Panc1 (cell line): Measurements from ENCODE around the gene ZNF23. TPM values are rescaled to one million over a fixed set of nuclear protein-coding genes. Genes with fewer than 3 reads are reported as not detected.

Experiments
- ATAC-seq: fragments of 200-7000 bp; cut with Tn5 transposase; 2 replicates; pipeline ENCODE4 v1.9.1; 2020; ENCODE audit warnings: mild to moderate bottlenecking, moderate library complexity
- BruUV-seq: library from RNA; stranded (reverse); fragments of 400-500 nt; replicated peaks from 2 replicates; lab custom pipeline; 2021; lab: Mats Ljungman, UMichigan
- CTCF ChIA-PET: fragments of 300-600 bp; sonication (Branson Sonifier 250); formaldehyde crosslinking; loops from one replicate; lab custom pipeline; 2022; ENCODE audit warnings: antibody characterized with exemption; lab: Charles Lee
- POLR2A ChIA-PET: fragments of 300-600 bp; sonication (Branson Sonifier 250); formaldehyde crosslinking; loops from one replicate; lab custom pipeline; 2022; ENCODE audit warnings: antibody characterized with exemption; lab: Charles Lee
- DNase-seq: peaks from one replicate; pipeline ENCODE4 v3.0.0-alpha.2; 2010; ENCODE audit warnings: low read depth, low spot score
- H3K27ac ChIP-seq: 2 replicates; pipeline ENCODE4 v1.5.1; 2011; ENCODE audit warnings: mild to moderate bottlenecking, low read length, inconsistent platforms
- H3K27me3 ChIP-seq: fragments of 200-500 bp; sonication (Bioruptor generic); 2 replicates; pipeline ENCODE4 v1.6.0; 2014; ENCODE audit warnings: low read length, inconsistent platforms; ENCODE audit not compliant: control insufficient read depth, insufficient read depth
- H3K36me3 ChIP-seq: fragments of 200-500 bp; sonication (Bioruptor generic); 2 replicates; pipeline ENCODE4 v1.5.1; 2014; ENCODE audit warnings: inconsistent platforms, mild to moderate bottlenecking, low read length, moderate library complexity; ENCODE audit not compliant: control insufficient read depth, insufficient read depth
- H3K4me1 ChIP-seq: 2 replicates; pipeline ENCODE4 v1.5.1; 2011; ENCODE audit warnings: inconsistent platforms, mild to moderate bottlenecking, low read length, moderate library complexity; ENCODE audit not compliant: control insufficient read depth, insufficient read depth
- H3K4me3 ChIP-seq, 2 experiments: 2 replicates each; pipeline ENCODE4 v1.5.1; 2011 to 2012; ENCODE audit warnings: low read depth in 2 of 2, low read length in 2 of 2, mild to moderate bottlenecking in 2 of 2, inconsistent platforms in 1 of 2, moderate library complexity in 1 of 2
- H3K9me3 ChIP-seq: fragments of 200-500 bp; sonication (Bioruptor generic); 2 replicates; pipeline ENCODE4 v1.5.1; 2014; ENCODE audit warnings: low read depth, mild to moderate bottlenecking, inconsistent platforms, low read length, moderate library complexity; ENCODE audit not compliant: control insufficient read depth, insufficient read depth
- POLR2AphosphoS5 ChIP-seq: IDR thresholded peaks from 2 replicates; pipeline ENCODE4 v1.6.1; 2012; ENCODE audit warnings: mild to moderate bottlenecking, low read depth, low read length, moderate library complexity
- SIN3A ChIP-seq: IDR thresholded peaks from 2 replicates; pipeline ENCODE4 v1.6.1; 2012; ENCODE audit warnings: low read depth, mild to moderate bottlenecking, low read length, moderate library complexity, borderline replicate concordance; ENCODE audit not compliant: insufficient read depth
- TCF7L2 ChIP-seq: IDR thresholded peaks from 2 replicates; pipeline ENCODE4 v1.6.1; 2011; ENCODE audit warnings: mild to moderate bottlenecking, low read depth, low read length, inconsistent platforms
- in situ Hi-C: cut with HindIII; loops from 2 replicates; pipeline ENCODE4 v1.10.0; 2016; ENCODE audit warnings: low sequenced_read_pairs, low pct_unique_long_range_greater_than_20kb
- intact Hi-C: fragments of 100-400 bp; cut with micrococcal nuclease; formaldehyde crosslinking; loops from one replicate; pipeline ENCODE4 v1.10.0; 2022; ENCODE audit not compliant: unreplicated experiment
- total RNA-seq: library from RNA; stranded (reverse); gene quantifications from one replicate; pipeline ENCODE4 v1.2.1, GENCODE V29; 2021; ENCODE audit not compliant: unreplicated experiment
- TF ChIP-seq, protein P1 (sequence below), 2 experiments: IDR thresholded peaks; 2 replicates each; pipeline ENCODE4 v1.6.1; 2011 to 2012; ENCODE audit warnings: low read depth in 2 of 2, control low read depth in 1 of 2, low read length in 1 of 2, mild to moderate bottlenecking in 1 of 2, moderate library complexity in 1 of 2; ENCODE audit not compliant: insufficient read depth in 1 of 2
- TF ChIP-seq, protein P2 (sequence below): fragments of 450-650 bp; IDR thresholded peaks from 2 replicates; pipeline ENCODE4 v1.5.1; 2017; ENCODE audit warnings: mild to moderate bottlenecking

Gene ZNF23
- total RNA-seq, 1 experiment from 2014 or later: 5.2 TPM

DNA sequence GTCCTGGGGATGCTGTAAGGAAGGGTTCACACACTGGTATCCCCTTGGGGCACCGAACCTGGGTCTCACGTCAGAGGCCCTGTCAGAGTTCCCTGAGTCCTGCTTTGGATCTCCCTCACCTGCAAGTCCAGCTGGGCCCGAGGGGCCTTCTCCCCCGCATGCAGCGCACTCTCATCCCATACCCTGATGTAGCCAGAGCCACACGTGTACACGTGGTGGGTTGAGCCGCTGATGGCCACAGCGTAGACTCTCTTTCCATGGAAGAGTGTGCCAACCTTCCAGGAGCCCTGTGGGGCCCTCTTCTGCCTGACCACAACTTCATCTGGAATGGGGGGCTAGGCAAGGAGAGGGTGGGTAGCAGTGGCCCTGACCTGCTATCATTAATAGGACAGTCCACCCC lies 30.1 kb downstream of the ZNF23 start:
- no TSS peak for BruUV-seq
- TF ChIP-seq POLR2AphosphoS5 (no peak), SIN3A (no peak), TCF7L2 (no peak)
- TF ChIP-seq, protein P1, sequence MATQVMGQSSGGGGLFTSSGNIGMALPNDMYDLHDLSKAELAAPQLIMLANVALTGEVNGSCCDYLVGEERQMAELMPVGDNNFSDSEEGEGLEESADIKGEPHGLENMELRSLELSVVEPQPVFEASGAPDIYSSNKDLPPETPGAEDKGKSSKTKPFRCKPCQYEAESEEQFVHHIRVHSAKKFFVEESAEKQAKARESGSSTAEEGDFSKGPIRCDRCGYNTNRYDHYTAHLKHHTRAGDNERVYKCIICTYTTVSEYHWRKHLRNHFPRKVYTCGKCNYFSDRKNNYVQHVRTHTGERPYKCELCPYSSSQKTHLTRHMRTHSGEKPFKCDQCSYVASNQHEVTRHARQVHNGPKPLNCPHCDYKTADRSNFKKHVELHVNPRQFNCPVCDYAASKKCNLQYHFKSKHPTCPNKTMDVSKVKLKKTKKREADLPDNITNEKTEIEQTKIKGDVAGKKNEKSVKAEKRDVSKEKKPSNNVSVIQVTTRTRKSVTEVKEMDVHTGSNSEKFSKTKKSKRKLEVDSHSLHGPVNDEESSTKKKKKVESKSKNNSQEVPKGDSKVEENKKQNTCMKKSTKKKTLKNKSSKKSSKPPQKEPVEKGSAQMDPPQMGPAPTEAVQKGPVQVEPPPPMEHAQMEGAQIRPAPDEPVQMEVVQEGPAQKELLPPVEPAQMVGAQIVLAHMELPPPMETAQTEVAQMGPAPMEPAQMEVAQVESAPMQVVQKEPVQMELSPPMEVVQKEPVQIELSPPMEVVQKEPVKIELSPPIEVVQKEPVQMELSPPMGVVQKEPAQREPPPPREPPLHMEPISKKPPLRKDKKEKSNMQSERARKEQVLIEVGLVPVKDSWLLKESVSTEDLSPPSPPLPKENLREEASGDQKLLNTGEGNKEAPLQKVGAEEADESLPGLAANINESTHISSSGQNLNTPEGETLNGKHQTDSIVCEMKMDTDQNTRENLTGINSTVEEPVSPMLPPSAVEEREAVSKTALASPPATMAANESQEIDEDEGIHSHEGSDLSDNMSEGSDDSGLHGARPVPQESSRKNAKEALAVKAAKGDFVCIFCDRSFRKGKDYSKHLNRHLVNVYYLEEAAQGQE (IDR thresholded peaks at IDR 0.05; ENCODE audit: insufficient read depth in 1 of 2, low read depth in 2 of 2, low read length in 1 of 2): no peak
- TF ChIP-seq, protein P2, sequence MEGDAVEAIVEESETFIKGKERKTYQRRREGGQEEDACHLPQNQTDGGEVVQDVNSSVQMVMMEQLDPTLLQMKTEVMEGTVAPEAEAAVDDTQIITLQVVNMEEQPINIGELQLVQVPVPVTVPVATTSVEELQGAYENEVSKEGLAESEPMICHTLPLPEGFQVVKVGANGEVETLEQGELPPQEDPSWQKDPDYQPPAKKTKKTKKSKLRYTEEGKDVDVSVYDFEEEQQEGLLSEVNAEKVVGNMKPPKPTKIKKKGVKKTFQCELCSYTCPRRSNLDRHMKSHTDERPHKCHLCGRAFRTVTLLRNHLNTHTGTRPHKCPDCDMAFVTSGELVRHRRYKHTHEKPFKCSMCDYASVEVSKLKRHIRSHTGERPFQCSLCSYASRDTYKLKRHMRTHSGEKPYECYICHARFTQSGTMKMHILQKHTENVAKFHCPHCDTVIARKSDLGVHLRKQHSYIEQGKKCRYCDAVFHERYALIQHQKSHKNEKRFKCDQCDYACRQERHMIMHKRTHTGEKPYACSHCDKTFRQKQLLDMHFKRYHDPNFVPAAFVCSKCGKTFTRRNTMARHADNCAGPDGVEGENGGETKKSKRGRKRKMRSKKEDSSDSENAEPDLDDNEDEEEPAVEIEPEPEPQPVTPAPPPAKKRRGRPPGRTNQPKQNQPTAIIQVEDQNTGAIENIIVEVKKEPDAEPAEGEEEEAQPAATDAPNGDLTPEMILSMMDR: no peak
- ATAC-seq (no peak), DNase-seq (no peak)
- Histone ChIP-seq H3K36me3 (no peaks in the 10 kb centered on the region), H3K4me3 (no peak overlapping the region), H3K27me3 (no peaks in the 10 kb centered on the region), H3K27ac (no peak overlapping the region), H3K9me3 (no peaks in the 10 kb centered on the region), H3K4me1 (peaks cover 4% of the 10 kb centered on the region; the same call in 1 of the 2 replicates)
- in situ Hi-C loops: no loop called here
- intact Hi-C loops: no loop called here
- POLR2A ChIA-PET: no interaction called here
- CTCF ChIA-PET: no interaction called here

DNA sequence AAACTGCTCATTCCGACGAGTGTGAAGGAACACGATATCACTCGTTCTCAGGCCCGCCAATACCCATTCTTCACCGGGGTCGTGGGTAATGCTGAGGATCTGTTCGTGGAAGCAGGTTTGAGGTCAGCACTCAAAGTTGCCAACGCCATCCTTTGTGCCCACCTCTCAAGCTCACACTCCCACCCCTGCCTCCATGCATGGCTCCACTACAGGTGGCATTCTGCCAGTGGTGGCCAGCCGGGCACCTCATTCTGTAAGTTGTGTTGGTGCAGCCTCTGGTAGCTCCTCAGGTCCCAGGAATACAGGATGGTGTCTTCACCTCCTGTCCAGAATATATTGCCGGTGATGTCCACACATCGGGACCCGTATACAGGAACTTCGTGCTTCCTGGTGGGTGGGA lies 30.9 kb downstream of the ZNF23 start:
- TF ChIP-seq POLR2AphosphoS5 (no peak), TCF7L2 (no peak), SIN3A (no peak)
- TF ChIP-seq, protein P2: no peak
- TF ChIP-seq, protein P1 (IDR thresholded peaks at IDR 0.05; ENCODE audit: insufficient read depth in 1 of 2, low read depth in 2 of 2, low read length in 1 of 2): no peak
- intact Hi-C loops: no loop called here
- no peak for DNase-seq
- no peak overlapping the region for H3K4me3 ChIP-seq
- no TSS peak for BruUV-seq
- peaks cover 4% of the 10 kb centered on the region; the same call in 1 of the 2 replicates for H3K4me1 ChIP-seq
- CTCF ChIA-PET: no interaction called here
- POLR2A ChIA-PET: no interaction called here
- H3K9me3 ChIP-seq: no peaks in the 10 kb centered on the region
- no peak overlapping the region for H3K27ac ChIP-seq
- ATAC-seq: no peak
- in situ Hi-C loops: no loop called here
- H3K36me3 ChIP-seq: no peaks in the 10 kb centered on the region
- H3K27me3 ChIP-seq: no peaks in the 10 kb centered on the region
